HL-60/S4 (cell line): ENCODE measurements around the gene PLD4.
"Not testable (repeated sequence)": the region's sequence is repeated elsewhere in the genome, so short reads cannot be mapped to it uniquely, and the experiment has no call there.

ENCODE experiments used
- in situ Hi-C: fragments of 300-500 bp; cut with MboI; formaldehyde crosslinking; loops from 2 replicates; pipeline ENCODE4 v1.14.3; 2022; ENCODE audit warnings: low sequenced_read_pairs

Gene PLD4

DNA sequence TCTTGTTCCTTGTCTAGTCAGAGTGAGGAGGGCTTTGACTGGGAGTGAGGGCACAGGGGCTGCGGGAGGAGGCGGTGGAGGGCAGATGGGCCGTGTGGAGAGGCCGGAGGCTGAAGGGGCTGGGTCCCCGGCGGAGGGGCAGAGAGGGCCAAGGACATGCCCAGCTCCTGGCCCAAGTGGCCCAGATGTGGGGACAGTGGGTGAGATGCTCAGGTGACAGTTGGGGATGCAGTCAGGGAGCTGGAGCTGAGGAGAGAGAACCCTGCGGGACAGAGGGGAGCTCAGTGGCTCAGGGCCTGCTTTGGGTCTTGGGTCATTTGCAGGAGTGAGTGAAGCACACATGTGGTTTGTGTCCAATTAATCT is 26.5 kb upstream of the PLD4 start:
- in situ Hi-C loops = no loop called here

DNA sequence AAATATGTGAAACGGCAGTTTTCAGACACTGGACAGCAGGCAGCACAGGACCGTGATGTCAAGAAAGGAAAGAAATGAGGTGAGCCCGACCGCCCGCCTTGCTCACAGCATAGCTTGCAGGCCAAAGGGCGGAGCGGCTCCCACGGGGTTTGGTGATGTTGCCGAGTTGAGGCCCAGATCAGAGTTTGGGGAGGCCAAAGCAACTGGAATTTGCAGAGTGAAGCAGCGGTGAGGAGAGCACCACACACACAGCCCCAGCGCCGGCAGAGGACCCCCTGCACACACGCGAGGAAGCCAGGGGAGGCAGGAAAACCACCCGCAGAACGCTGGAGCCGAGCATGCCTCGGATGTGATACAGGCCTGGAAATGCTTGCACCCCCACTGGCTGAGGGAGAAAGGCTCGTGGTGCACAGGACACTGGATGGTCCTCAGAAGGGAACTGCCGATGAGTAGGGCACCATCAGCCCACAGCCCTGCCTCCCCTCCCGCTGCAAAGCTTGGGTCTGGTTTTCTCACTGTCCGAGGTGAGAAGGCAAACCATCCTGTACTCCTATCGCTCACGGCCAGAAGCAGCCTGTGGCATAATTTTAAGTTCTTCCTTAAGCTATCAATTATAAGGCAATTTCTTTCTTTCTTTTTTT is 25.7 kb upstream of the PLD4 start:
- in situ Hi-C loops = no loop called here

DNA sequence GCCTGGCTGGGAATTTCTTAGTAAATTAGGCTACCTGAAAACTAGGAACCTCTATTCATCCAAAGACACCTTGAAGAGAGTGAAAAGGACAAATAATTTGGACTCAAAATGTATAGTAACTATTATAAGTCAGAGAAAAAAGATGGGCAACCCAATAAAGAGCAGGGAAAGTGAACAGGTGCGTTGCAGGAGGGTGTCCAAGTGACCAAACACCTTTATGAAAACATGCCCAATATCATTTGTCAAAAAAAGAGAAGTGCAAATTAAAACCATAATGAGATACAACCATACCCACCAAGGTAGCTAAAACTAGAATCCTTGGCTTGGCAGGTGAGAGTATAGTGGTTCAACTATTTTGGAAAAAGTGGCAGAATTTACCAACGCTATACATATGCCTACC is 24.9 kb upstream of the PLD4 start:
- in situ Hi-C loops = no loop called here

DNA sequence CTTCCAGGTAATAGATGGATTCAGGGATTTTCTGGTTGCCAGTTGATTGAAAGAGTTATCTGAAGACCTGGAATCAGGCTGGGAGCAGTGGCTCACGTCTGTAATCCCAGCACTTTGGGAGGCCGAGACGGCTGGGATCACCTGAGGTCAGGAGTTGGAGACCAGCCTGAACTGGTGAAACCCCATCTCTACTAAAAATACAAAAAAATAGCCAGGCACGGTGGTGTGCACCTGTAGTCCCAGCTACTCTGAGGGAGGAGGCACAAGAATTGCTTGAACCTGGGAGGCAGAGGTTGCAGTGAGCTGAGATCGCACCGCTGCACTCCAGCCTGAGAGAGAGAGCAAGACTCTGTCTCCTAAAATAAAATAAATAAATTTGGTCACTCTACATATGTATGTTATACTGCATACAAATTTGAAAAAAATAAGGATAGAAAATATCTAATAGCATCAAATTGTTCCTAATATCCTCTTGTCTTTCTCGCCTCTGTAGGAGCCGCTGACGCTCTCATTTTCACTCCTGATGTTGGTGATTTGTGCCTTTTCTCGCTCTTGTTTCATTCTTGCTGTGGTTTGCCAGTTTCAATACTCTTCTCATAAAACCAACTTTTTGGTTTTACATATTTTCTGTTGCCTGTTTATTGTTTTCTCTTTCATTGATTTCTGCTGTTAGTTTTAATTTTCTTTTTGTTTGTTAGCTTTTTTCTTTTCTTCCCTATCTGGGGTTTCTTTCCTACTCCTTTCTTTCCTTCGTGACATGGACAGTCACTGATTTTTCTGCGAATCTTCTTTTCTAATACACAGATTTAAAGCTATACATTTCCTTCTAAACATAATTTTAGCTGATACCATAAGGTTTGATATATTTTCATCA is 23.8 kb upstream of the PLD4 start:
- in situ Hi-C loops = no loop called here

DNA sequence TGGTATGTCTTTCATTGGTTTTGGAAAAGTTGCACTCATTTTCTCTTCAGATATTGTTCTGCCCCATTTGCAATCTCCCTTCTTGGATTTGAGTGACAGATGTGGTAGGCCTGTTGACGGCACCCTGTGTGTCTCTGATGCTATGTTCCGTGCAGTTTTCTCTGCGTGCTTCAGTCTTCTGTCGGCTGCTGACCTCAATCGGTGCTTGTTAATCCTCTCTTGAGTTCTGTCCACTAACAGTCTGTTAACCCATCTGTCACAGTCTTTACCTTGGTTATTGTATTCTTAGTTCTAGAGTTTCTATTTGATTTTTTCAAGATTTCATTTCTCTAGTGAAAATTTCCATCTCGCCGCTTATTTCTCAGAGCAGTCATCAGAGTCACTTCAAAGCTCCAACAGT is 20.7 kb upstream of the PLD4 start:
- in situ Hi-C loops = no loop called here

DNA sequence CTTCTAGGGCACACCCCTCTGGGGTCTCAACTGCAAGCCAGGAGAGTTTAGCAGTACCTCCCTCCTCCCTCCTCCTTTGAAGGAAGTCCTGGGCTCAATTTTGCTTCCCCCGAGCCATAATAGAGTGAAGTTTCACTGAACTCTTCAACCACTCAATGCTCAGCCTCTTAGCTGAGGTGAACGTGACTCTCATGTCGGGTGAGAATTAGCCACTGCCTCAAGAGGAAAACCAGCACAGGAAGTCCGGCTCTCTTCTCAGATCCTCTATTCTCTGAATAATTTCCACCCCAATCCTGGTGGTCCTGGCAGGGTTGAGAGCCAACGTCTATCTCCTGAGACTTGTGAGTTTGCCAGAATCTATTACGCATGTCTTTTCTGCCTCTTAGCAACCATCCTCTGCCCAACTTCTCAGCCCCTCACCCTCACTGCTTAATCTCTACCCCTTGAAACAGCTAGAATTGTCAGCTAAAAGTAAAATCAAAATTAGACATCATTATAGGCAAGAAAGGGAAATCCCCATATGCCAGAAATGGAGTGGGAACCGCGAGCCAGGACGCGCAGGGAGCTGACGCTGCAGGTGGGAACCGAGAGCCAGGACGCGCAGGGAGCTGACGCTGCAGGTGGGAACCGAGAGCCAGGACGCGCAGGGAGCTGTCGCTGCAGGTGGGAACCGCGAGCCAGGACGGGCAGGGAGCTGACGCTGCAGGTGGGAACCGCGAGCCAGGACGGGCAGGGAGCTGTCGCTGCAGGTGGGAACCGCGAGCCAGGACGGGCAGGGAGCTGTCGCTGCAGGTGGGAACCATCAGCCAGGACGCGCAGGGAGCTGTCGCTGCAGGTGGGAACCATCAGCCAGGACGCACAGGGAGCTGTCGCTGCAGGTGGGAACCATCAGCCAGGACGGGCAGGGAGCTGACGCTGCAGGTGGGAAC is 19.8 kb upstream of the PLD4 start:
- in situ Hi-C loops = not testable (repeated sequence)

DNA sequence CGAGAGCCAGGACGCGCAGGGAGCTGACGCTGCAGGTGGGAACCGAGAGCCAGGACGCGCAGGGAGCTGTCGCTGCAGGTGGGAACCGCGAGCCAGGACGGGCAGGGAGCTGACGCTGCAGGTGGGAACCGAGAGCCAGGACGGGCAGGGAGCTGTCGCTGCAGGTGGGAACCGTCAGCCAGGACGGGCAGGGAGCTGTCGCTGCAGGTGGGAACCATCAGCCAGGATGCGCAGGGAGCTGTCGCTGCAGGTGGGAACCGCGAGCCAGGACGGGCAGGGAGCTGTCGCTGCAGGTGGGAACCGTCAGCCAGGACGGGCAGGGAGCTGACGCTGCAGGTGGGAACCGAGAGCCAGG is 19.1 kb upstream of the PLD4 start:
- in situ Hi-C loops = not testable (repeated sequence)

DNA sequence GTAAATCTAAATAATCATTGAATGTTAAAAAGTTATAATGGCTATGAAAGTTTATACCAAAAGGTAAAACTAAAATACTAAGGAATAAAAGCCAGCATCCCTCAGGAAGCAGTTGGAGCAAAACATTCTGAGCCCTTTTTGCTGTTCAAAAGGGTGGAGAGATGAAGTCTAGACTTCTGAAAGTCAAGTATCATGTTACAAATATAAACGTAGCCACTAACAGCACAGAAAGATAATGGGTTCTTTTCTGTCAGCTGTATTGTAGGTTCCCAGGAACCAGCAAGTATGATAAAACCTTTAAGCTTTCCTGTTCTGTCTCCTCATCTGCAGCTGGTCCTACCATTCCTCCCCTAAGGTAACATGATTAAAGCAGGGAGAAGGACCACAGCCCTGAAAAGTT is 16.4 kb upstream of the PLD4 start:
- in situ Hi-C loops = no loop called here

DNA sequence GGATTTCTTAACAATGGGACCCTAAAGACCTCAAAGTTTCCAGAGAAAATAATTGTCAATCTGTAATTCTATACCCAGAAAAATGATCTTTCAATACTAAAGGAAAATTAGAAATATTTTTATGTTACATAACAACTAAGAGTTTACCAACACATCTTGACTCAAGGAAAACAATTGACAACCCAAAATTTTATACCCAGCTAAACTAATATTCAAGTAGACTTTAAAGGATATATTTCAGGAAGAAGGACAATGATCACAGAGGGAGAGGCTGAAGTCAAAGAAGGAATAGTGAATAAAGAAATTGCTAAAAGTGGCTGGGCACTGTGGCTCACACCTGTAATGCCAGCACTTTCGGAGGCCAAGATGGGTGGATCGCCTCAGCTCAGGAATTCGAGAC is 12.6 kb upstream of the PLD4 start:
- in situ Hi-C loops = no loop called here

DNA sequence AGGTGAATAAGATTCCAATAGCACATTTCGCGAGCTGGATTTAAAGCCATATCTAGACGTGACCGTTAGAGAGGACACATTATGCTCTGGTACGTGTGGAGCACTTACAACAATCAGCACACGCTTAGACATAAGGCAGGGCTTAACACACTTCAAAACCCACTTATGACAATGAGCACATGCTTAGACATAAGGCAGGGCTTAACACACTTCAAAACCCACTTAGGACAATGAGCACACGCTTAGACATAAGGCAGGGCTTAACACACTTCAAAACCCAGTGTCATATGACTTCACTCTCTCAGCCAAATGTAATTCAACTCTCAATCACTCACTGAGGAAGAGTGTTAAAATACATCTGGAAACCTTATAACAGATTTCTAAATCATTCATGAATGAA is 11.2 kb upstream of the PLD4 start:
- in situ Hi-C loops = no loop called here

DNA sequence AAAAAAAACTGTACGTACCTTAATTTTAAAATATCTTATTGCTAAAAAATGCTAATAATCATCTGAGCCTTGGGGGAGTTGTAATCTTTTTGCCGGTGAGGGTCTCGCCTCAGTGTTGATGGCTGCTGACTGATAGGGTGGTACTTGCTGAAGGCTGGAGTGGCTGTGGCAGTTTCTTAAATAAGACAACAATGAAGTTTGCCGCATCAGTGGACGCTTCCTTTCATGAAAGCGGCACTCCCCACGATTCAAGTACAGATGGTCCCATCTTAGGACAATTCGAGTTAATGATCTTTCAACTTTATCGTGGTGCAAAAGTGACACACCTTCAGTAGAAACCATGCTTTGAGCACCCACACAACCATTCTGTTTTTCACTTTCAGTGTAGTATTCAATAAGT is 7.6 kb upstream of the PLD4 start:
- in situ Hi-C loops = no loop called here

DNA sequence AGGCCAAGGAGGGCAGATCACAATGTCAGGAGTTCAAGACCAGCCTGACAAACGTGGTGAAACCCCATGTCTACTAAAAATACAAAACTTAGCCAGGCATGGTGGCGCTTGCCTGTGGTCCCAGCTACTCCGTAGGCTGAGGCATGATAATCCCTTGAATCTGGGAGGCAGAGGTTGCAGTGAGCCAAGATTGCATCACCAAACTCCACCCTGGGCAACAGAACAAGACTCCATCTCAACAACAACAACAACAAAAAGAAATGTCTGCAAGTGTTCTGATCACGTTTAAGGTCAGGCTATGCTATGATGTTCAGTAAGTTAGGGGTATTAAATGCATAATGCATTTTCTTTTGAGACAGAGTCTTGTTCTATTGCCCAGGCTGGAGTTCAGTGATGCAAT is 6.7 kb upstream of the PLD4 start:
- in situ Hi-C loops = no loop called here

DNA sequence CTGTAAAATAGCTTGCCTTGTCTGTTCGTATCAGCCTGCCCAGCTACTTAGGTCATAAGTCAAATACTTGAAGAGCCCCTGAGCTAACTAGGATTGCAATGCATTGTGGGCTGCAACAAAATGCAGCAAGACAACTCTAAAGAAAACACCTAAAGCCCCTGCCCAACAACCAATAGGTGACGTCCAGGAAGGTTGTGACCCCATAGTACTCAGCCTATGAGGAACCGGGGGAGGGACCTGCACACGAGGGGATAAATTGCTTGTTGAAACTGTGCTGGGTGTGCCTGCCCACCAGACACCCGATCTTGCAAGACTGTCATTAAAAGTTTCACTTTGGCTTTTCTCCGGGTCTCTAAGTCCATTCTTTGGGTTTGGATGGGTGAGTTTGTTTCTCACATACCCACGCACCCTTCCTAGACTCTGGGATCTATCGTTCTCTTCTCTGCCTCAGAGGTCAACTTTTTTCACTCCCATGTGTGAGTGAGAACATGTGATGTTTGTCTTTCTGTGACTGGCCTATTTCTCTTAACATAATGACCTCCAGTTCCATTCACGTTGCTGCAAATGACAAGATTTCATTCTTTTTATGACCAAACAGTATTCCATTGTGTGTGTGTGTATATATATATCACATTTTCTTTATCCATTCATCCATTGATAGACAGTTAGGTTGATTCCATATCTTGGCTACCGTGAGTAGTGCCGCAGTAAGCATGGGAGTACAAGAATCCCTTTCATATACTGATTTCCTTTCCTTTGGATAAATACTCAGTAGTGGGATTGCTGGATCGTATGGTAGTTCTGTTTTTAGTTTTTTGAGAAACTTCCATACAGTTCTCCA is 5.3 kb upstream of the PLD4 start:
- in situ Hi-C loops = not testable (repeated sequence)

DNA sequence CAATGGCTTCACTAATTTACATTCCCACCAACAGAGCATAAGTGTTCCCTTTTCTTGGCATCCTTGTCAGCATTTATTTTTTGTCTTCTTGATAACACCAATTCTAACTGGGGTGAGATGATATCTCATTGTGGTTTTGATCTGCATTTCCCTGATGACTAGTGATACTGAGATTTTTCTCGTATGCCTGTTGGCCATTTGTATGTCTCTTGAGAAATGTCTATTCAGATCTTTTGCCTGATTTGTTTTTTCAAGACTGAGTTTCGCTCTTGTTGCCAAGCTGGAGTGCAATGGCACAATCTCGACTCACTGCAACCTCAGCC is 4.7 kb upstream of the PLD4 start:
- in situ Hi-C loops = no loop called here

DNA sequence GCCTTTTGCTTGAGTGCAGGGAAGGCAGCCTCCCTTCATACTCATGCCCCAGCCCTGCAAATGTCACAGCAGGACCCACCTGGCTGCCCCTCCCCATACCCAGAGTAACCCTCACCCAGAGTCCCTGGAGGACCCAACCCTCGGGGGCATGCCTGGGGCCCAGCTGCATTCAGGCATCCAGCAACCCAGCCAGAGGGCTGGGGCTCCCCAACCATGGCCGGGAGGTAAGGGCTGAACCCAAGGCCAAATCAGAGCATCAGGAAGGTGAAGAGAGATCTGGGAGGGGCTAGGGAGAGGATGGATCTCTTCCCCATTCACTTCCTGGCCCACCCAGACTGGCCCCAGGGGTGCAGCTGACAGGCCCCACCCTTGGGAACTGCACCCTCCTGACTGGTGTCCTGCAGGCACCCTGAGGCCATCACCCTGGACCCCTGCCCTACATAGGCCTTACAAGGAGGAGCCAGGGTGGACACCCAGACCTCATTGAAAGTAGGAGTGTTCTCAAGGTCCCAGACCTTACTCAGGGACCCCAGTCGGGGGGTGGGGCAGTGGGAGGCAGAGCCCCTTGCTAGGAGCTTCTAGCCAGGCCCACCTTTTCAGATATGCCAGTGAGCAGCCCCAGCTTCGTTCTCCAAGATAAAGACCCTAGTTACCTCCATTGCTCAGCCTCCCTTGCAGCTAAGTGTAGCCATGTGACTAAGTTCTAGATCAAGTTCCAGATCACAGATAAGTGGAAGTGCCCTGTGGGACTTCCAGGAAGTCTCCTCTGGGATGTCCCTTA is 849 bp upstream of the PLD4 start:
- in situ Hi-C loops = no loop called here

DNA sequence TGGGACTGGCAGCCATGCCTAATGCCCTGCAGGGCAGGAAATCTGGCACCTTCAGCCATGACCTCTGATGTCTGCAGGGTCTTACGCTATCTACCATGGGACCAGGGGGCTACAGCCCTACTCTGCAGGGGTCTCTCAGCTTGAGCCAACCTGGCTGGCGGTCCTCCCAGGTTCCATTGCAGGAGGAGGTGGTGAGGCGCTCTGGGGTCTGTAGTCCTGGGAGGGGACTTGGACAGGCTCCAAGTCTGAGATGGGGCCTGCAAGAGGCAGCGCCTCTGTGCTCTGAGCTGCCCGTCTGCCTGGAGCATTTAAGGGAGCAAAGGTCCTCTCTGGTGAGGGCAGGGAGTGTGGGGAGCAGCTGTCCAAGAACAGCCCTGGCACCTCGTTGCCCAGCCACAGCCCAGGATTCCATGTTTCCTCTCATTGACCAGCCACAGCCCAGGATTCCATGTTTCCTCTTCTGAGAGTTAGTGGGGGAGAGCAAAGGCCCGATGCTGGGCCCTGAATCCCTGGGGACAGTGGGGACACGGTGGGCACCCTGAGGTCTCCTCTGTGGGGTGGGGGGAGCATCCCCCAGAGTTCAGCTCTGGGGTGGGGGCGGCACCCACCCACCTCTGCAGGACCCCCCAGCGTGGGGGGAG is 655 bp downstream of the PLD4 start:
- in situ Hi-C loops = no loop called here

DNA sequence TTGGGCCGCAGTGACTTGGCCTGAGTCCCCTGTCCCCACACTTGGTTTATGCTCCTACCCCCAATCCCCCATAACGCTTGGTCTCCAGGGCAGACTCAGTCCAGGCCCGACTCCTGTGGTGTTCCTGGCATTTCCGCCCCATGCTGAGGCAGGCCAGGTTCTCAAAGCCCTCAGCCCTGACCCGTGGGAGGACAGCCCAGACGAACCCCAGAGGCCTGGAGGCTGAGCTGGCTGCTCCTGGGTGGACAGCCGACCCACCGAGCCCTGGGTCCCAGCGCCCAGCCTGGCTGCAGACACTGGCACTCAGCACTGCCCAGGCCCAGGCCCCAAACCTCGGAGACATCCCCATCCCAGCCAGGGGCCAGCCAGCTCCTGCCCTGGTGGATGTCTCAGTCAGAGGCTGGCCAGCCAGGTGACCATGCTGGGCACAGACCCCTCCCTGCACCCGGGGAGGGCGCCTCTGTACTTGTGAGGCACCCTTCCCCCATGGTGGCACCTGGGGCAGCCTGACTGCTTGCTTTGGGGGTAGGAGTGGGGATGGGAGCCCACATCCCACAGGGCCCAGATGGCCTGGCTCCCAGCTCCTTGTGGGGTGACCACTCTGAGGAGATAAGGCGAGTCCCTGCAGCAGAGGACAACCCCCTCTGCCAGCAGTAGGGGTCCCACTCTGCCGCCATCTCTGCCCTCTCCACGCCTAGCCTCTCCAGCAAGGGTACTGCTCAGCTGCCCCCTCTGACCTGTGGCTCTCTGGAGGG is 1.4 kb downstream of the PLD4 start:
- in situ Hi-C loops = no loop called here

DNA sequence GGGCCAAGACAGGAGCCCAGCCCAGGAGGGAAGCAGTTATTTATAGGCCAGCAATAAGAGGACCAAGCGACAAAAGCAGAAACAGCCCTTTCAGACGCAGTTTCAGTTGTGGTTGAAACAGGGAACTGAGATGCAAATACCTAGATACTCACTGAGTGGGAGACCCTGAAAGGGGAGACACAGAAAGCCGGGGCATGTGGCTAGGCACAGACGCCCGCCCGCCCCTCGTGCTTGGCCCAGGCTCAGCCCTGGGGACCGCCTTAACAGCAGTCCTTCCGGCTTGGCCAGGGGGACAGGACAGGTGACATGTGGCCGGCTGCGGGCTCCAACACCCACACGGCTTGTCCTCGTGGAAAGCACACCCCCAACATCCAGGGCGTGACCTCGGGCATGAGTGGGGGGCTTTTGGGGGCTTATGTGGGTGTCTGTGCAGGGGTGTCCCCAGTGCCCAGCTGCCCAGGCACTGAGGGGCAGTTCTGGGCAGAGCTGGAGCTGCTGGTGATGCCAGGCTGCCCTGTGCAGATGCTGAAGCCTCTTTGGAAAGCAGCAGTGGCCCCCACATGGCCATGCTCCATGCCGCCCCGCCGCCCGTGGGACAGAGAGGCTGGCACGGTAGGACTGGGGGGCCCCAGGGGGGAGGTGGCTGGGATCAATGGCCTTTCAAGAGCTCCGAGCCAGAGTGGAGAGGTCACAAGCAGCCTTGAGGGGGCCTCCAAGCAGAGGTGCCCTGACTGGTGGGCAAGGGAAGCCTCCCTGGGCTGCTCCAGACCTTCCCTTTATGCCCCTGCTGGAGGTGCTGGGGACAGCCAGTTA is 2.1 kb downstream of the PLD4 start:
- in situ Hi-C loops = no loop called here
